Activated CD8-positive, alpha-beta T cell treated with anti-CD3 and anti-CD28 coated beads for 36 hours (primary cell): Measurements from ENCODE around the gene SLC18A2. TPM values are rescaled to one million over a fixed set of nuclear protein-coding genes. Genes with fewer than 3 reads are reported as not detected.
A peak's percentile ranks its signal among the peaks of the same experiment; 100 is the strongest.
"Not testable (repeated sequence)": the region's sequence is repeated elsewhere in the genome, so short reads cannot be mapped to it uniquely, and the experiment has no call there.

Experiments used
- ATAC-seq: fragments of 200-7000 bp; cut with Tn5 transposase; one replicate; pipeline ENCODE4 v1.10.0; 2021; ENCODE audit warnings: mild to moderate bottlenecking, moderate library complexity
- CTCF ChIA-PET: fragments of 350-600 bp; sonication (Branson Sonifier 250); formaldehyde crosslinking; loops from one replicate; lab custom pipeline; 2021; ENCODE audit warnings: antibody characterized with exemption; lab: Charles Lee
- POLR2A ChIA-PET: fragments of 350-600 bp; sonication (Branson Sonifier 250); formaldehyde crosslinking; loops from one replicate; lab custom pipeline; 2021; ENCODE audit warnings: antibody characterized with exemption; lab: Charles Lee
- DNase-seq: peaks from one replicate; pipeline ENCODE4 v3.0.0-alpha.2; 2020
- H3K27ac Mint-ChIP-seq: one replicate; pipeline ENCODE4 v1.8.0; 2021; ENCODE audit warnings: mild to moderate bottlenecking, mixed read lengths
- H3K27me3 Mint-ChIP-seq: one replicate; pipeline ENCODE4 v1.8.0; 2021; ENCODE audit warnings: mixed read lengths
- H3K36me3 Mint-ChIP-seq: one replicate; pipeline ENCODE4 v1.8.0; 2021; ENCODE audit warnings: low read depth, mixed read lengths
- H3K4me1 Mint-ChIP-seq: one replicate; pipeline ENCODE4 v1.8.0; 2021; ENCODE audit warnings: low read depth, mixed read lengths
- H3K4me3 Mint-ChIP-seq: one replicate; pipeline ENCODE4 v1.8.0; 2021; ENCODE audit warnings: mild to moderate bottlenecking, moderate library complexity, mixed read lengths
- H3K9me3 Mint-ChIP-seq: one replicate; pipeline ENCODE4 v1.8.0; 2021; ENCODE audit warnings: mixed read lengths
- intact Hi-C: fragments of 100-400 bp; cut with micrococcal nuclease; formaldehyde crosslinking; loops from one replicate; pipeline ENCODE4 v1.10.0; 2022
- total RNA-seq, 2 experiments: library from RNA; stranded (reverse); gene quantifications; one replicate each; pipeline ENCODE4 v1.2.3, GENCODE V29; 2021
- TF ChIP-seq, protein P1 (sequence below): fragments of 200-600 bp; IDR thresholded peaks from one replicate; pipeline ENCODE4 v1.8.0; 2022; ENCODE audit warnings: antibody characterized with exemption, mild to moderate bottlenecking

Gene SLC18A2
- total RNA-seq, 2 experiments from 2014 or later = 0.14 TPM; not detected in 1

DNA sequence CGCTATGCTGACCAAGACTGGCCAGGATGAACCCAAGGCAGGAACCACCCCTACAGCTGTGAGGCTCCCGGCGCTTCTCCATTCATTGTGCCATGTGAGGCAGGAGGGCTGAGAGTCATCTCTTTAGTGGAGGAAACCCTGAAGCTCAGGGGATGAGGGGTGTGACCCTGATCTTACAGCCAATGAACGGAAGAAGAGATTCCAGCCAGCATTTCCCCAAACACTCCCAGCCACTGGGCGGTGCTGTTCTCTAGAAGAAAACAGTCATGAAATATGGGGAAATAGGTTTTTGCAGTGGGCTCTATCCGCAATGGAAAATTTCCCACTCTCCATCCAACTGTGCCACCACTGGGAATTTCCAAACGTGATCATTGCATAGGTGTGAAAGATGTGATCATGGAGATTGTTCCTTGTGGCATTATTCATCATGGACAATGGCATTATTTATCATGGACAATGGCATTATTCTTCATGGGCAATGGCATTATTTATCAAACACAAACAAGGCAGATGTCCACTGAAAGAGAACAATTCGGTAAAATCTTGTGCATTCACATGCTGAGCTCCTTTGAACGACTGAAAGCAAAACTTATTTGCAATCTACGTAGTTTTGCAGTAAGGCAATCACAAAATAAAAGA lies 14.0 kb upstream of the SLC18A2 start:
- H3K36me3 Mint-ChIP-seq = no peaks in the 10 kb centered on the region
- no peak overlapping the region for H3K27ac Mint-ChIP-seq
- H3K4me3 Mint-ChIP-seq = no peak overlapping the region
- ATAC-seq (peak; percentile 37), DNase-seq (peak; percentile 40)
- POLR2A ChIA-PET = interaction anchor here (0.6 kb wide), 1 partner anchor 89 kb away, joined by 3 read pairs; no protein-coding TSS in a partner anchor
- TF ChIP-seq, protein P1, sequence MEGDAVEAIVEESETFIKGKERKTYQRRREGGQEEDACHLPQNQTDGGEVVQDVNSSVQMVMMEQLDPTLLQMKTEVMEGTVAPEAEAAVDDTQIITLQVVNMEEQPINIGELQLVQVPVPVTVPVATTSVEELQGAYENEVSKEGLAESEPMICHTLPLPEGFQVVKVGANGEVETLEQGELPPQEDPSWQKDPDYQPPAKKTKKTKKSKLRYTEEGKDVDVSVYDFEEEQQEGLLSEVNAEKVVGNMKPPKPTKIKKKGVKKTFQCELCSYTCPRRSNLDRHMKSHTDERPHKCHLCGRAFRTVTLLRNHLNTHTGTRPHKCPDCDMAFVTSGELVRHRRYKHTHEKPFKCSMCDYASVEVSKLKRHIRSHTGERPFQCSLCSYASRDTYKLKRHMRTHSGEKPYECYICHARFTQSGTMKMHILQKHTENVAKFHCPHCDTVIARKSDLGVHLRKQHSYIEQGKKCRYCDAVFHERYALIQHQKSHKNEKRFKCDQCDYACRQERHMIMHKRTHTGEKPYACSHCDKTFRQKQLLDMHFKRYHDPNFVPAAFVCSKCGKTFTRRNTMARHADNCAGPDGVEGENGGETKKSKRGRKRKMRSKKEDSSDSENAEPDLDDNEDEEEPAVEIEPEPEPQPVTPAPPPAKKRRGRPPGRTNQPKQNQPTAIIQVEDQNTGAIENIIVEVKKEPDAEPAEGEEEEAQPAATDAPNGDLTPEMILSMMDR = peak; percentile 42
- peaks cover 15% of the 10 kb centered on the region for H3K27me3 Mint-ChIP-seq
- CTCF ChIA-PET = interaction anchor here (0.8 to 3.4 kb wide), 5 partner anchors 9 to 168 kb away, joined by 3 to 28 read pairs (median 3); no protein-coding TSS in a partner anchor
- no peaks in the 10 kb centered on the region for H3K4me1 Mint-ChIP-seq
- intact Hi-C loops = no loop called here
- no peaks in the 10 kb centered on the region for H3K9me3 Mint-ChIP-seq

DNA sequence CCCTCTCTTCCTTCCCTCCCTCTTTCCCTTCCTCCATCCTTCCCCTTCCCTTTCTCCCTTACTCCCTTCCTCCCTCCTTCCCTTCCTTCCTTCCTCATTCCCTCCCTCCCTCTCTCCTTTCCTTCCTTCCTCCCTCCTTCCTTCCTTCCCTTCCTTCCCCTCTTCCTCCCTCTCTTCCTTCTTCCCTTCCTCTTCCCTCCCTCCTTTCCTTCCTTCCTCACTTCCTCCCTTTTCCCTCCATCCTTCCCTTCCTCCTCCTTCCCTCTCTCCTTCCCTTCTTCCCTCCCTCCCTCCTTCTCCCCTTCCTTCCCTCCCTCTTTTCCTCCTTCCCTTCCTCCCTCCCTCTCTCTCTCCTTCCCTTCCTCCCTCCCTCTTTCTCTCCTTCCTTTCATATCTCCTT lies 12.7 kb upstream of the SLC18A2 start:
- Mint-ChIP-seq H3K27me3 (peaks cover 18% of the 10 kb centered on the region), H3K36me3 (no peaks in the 10 kb centered on the region), H3K27ac (no peak overlapping the region), H3K4me3 (no peak overlapping the region), H3K9me3 (no peaks in the 10 kb centered on the region), H3K4me1 (no peaks in the 10 kb centered on the region)
- CTCF ChIA-PET = interaction anchor here (1.6 kb wide), 1 partner anchor 11 kb away, joined by 11 read pairs; no protein-coding TSS in a partner anchor
- ATAC-seq (no peak), DNase-seq (no peak)
- intact Hi-C loops = no loop called here
- POLR2A ChIA-PET = no interaction called here
- TF ChIP-seq, protein P1 = no peak

DNA sequence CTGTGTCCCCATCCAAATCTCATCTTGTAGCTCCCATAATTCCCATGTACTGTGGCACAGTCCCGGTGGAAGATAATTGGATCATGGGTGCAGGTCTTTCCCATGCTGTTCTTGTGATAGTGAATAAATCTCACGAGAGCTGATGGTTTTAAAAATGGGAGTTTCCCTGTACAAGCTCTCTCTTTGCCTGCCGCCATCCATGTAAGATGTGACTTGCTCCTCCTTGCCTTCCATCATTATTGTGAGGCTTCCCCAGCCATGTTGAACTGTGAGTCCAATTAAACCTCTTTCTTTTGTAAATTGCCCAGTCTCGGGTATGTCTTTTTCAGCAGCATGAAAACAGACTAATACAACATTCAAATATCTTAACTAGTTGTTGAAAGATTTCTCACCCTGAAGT lies 10.8 kb upstream of the SLC18A2 start:
- ATAC-seq, H3K4me1 Mint-ChIP-seq, DNase-seq, H3K27ac Mint-ChIP-seq, H3K4me3 Mint-ChIP-seq, POLR2A ChIA-PET, H3K9me3 Mint-ChIP-seq, H3K36me3 Mint-ChIP-seq, intact Hi-C loops: not testable (repeated sequence)
- H3K27me3 Mint-ChIP-seq = peaks cover 18% of the 10 kb centered on the region
- CTCF ChIA-PET = interaction anchor here (1.6 kb wide), 1 partner anchor 13 kb away, joined by 11 read pairs; no protein-coding TSS in a partner anchor

DNA sequence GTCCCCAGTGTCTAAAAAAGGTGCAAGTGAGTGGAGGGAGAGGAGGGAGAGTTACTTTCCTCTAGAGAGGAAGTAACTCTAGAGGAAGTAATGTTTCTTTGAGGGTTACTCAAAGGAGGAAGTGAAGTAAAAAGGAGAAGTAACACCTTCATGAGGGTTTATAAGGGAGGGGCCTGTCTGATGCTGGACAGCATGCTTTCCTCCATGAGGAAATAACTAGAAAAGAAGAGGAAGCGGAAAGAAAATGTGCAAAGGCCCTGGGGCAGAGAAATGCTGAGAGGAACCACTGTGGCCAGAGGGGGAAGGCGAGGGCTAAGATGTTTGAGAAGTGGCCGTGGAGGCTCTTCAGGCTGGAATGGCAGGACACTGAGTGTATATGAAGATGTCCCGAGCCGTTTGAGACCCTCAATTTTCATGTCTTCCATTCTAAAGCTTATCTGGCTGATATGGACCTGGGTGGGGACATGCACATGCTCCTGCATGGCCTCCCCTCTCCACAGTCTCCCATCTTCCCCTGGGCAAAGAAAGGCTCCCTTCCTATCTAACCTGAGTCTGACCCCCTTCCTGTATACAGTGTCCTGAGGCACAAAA lies 3.4 kb upstream of the SLC18A2 start:
- ChIA-PET POLR2A (no interaction called here), CTCF (interaction anchor here (1.0 to 6.9 kb wide), 2 partner anchors 21 kb away, joined by 3 to 25 read pairs; no protein-coding TSS in a partner anchor)
- ATAC-seq = no peak
- TF ChIP-seq, protein P1 = no peak
- peaks cover 20% of the 10 kb centered on the region for H3K27me3 Mint-ChIP-seq
- peaks cover 3% of the 10 kb centered on the region for H3K4me1 Mint-ChIP-seq
- no peak overlapping the region for H3K4me3 Mint-ChIP-seq
- intact Hi-C loops = no loop called here
- H3K27ac Mint-ChIP-seq = no peak overlapping the region
- H3K9me3 Mint-ChIP-seq = no peaks in the 10 kb centered on the region
- H3K36me3 Mint-ChIP-seq = no peaks in the 10 kb centered on the region
- no peak for DNase-seq

DNA sequence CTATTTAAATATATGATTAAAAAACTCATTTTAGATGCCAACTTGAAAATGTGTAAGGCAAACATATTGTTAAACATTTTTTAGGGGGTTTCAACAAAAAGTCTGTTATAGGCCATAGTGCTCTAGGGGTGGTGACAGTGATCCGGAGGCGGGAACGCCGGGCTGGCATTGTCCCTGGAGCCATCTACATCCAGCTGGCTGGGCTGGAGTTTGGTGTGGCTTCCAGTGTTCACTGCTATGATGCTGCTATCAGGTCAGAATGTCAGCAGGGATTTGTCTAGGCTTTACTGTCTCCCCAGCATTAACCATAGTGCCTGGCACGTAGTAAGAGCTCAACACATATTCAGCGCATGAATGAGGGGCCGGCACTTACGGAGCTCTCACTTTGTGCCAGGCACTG lies 1.9 kb upstream of the SLC18A2 start:
- intact Hi-C loops = no loop called here
- POLR2A ChIA-PET = no interaction called here
- Mint-ChIP-seq H3K9me3 (no peaks in the 10 kb centered on the region), H3K27me3 (peaks cover 29% of the 10 kb centered on the region), H3K4me1 (peaks cover 3% of the 10 kb centered on the region), H3K36me3 (no peaks in the 10 kb centered on the region), H3K27ac (no peak overlapping the region), H3K4me3 (no peak overlapping the region)
- ATAC-seq (no peak), DNase-seq (no peak)
- CTCF ChIA-PET = interaction anchor here (1.3 kb wide), 1 partner anchor 22 kb away, joined by 4 read pairs; no protein-coding TSS in a partner anchor
- TF ChIP-seq, protein P1 = no peak
